PC-3 (cell line): ENCODE measurements around the gene KXD1. TPM values are rescaled to one million over a fixed set of nuclear protein-coding genes. Genes with fewer than 3 reads are reported as not detected.

Experiments used
- ATAC-seq: fragments of 200-7000 bp; cut with Tn5 transposase; 2 replicates; pipeline ENCODE4 v1.9.1; 2020; ENCODE audit warnings: mild to moderate bottlenecking, moderate library complexity
- BruUV-seq: library from RNA; stranded (reverse); fragments of 400-500 nt; replicated peaks from 2 replicates; lab custom pipeline; 2021; lab: Mats Ljungman, UMichigan
- CTCF ChIA-PET: fragments of 300-600 bp; sonication (Branson Sonifier 250); formaldehyde crosslinking; loops from one replicate; lab custom pipeline; 2022; ENCODE audit warnings: antibody characterized with exemption; lab: Charles Lee
- POLR2A ChIA-PET: fragments of 300-600 bp; sonication (Branson Sonifier 250); formaldehyde crosslinking; loops from one replicate; lab custom pipeline; 2022; ENCODE audit warnings: antibody characterized with exemption; ENCODE audit not compliant: unreplicated experiment; lab: Charles Lee
- DNase-seq: peaks from one replicate; pipeline ENCODE4 v3.0.0-alpha.2; 2015
- H2AFZ ChIP-seq: fragments of 300-600 bp; sonication (generic); 2 replicates; pipeline ENCODE4 v1.6.0; 2016; ENCODE audit warnings: antibody characterized with exemption, low read length
- H3F3A ChIP-seq: fragments of 300-600 bp; sonication (generic); one replicate; pipeline ENCODE4 v1.6.0; 2017; ENCODE audit warnings: antibody characterized with exemption, low read length, control low read depth, mild to moderate bottlenecking; ENCODE audit not compliant: unreplicated experiment
- H3K27ac ChIP-seq: fragments of 300-600 bp; sonication (generic); 2 replicates; pipeline ENCODE4 v1.5.1; 2016; ENCODE audit warnings: mild to moderate bottlenecking, low read length
- H3K27me3 ChIP-seq: fragments of 300-600 bp; sonication (generic); 2 replicates; pipeline ENCODE4 v1.6.1; 2016; ENCODE audit warnings: low read length, mixed read lengths
- H3K36me3 ChIP-seq: fragments of 300-600 bp; sonication (generic); 2 replicates; pipeline ENCODE4 v1.6.1; 2016; ENCODE audit warnings: low read depth, mixed run types, low read length, mixed read lengths
- H3K4me1 ChIP-seq: fragments of 300-600 bp; sonication (generic); 2 replicates; pipeline ENCODE4 v1.5.1; 2016; ENCODE audit warnings: low read length; ENCODE audit not compliant: insufficient read depth
- H3K4me2 ChIP-seq: fragments of 300-600 bp; sonication (generic); 2 replicates; pipeline ENCODE4 v1.6.0; 2016; ENCODE audit warnings: low read length
- H3K4me3 ChIP-seq: fragments of 300-600 bp; sonication (generic); 2 replicates; pipeline ENCODE4 v1.5.1; 2016; ENCODE audit warnings: mild to moderate bottlenecking, low read length, mixed read lengths
- H3K79me2 ChIP-seq: fragments of 300-600 bp; sonication (generic); 2 replicates; pipeline ENCODE4 v1.6.1; 2017; ENCODE audit warnings: low read length, mixed read lengths
- H3K9ac ChIP-seq: fragments of 300-600 bp; sonication (generic); 2 replicates; pipeline ENCODE4 v1.6.0; 2016; ENCODE audit warnings: mild to moderate bottlenecking, low read length
- H3K9me2 ChIP-seq: fragments of 300-600 bp; sonication (generic); replicated peaks from 2 replicates; pipeline ENCODE4 v1.6.1; 2016; ENCODE audit warnings: mixed run types, low read length, mixed read lengths
- H3K9me3 ChIP-seq: fragments of 300-600 bp; sonication (generic); 2 replicates; pipeline ENCODE4 v1.6.1; 2016; ENCODE audit warnings: low read length, mixed read lengths
- H4K20me1 ChIP-seq: fragments of 300-600 bp; sonication (generic); 2 replicates; pipeline ENCODE4 v1.6.1; 2016; ENCODE audit warnings: low read length, mixed read lengths
- EZH2 ChIP-seq: fragments of 300-600 bp; sonication (generic); IDR thresholded peaks from one replicate; pipeline ENCODE4 v1.6.1; 2017; ENCODE audit warnings: antibody characterized with exemption, mild to moderate bottlenecking, low read length; ENCODE audit not compliant: unreplicated experiment
- EZH2phosphoT487 ChIP-seq: fragments of 300-600 bp; sonication (generic); IDR thresholded peaks from 2 replicates; pipeline ENCODE4 v1.6.1; 2018; ENCODE audit warnings: mild to moderate bottlenecking, antibody characterized with exemption, low read length, borderline replicate concordance
- intact Hi-C: fragments of 100-400 bp; cut with micrococcal nuclease; formaldehyde crosslinking; loops from 2 replicates; pipeline ENCODE4 v1.9.0; 2023
- total RNA-seq: library from RNA; depleted of rRNA; stranded (reverse); fragments of >200 nt; gene quantifications from 2 replicates; pipeline ENCODE4 v1.2.3, GENCODE V29; 2014
- TF ChIP-seq, protein P1 (sequence below): fragments of 300-600 bp; sonication (generic); conservative IDR thresholded peaks from 2 replicates; pipeline ENCODE4 v1.5.1; 2017; ENCODE audit warnings: antibody characterized with exemption, low read depth, mild to moderate bottlenecking, low read length

KXD1 gene
- total RNA-seq, 1 experiment from 2014 or later = 137 TPM

DNA sequence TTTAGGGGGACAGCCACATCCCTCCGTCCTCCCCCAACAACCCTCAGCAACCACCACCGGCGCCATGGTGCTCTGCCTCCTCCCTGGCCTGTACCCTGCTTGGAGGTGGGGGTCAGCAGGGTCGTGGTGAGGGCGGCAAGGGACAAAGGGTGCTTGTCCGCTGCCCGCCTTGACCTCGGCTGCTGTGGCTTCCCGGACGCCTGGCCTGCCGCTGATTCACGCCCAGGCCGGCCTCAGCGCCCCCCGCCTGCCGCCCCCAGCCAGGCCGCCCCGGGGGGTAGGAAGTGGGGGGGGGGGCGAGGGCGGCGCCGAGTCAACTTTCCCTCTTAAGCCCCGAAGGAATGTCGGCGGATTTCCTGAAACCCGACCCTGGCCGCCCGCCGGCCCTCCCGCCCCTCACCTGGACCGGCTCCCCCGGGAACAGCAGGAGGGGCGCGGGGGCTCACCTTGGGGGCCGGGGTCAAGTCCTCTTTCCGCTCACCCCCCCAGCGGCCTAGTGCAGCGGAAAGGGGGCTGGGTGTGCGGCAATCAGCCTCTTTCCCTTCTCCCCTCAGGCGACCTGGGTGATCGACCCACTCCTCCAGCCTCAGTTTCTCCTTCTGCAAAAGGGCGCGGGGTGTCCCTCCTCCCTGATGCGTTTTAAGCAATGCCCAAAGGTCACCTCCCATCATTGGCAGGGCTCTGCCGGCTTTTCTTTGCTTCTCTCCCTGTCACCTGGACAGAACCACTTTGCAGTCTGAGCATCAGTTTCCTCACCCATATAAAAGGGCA is 53.1 kb downstream of the KXD1 start:
- no peaks in the 10 kb centered on the region for H3K79me2 ChIP-seq
- ATAC-seq = no peak
- ChIA-PET POLR2A (no interaction called here), CTCF (no interaction called here)
- H3K27me3 ChIP-seq = peaks cover 81% of the 10 kb centered on the region
- H3K27ac ChIP-seq = no peak overlapping the region
- H3K4me1 ChIP-seq = peaks cover 9% of the 10 kb centered on the region; the same call in 1 of the 2 replicates
- no peaks in the 10 kb centered on the region for H4K20me1 ChIP-seq
- no peaks in the 10 kb centered on the region for H3K9me2 ChIP-seq
- H3F3A ChIP-seq = peaks cover 5% of the 10 kb centered on the region
- no peaks in the 10 kb centered on the region for H3K9me3 ChIP-seq
- no peak for DNase-seq
- H3K4me2 ChIP-seq = no peak overlapping the region
- no peak overlapping the region for H3K4me3 ChIP-seq
- TF ChIP-seq EZH2 (peak; percentile 97), EZH2phosphoT487 (peak; percentile 65; the same call in 1 of the 2 replicates)
- TF ChIP-seq, protein P1, sequence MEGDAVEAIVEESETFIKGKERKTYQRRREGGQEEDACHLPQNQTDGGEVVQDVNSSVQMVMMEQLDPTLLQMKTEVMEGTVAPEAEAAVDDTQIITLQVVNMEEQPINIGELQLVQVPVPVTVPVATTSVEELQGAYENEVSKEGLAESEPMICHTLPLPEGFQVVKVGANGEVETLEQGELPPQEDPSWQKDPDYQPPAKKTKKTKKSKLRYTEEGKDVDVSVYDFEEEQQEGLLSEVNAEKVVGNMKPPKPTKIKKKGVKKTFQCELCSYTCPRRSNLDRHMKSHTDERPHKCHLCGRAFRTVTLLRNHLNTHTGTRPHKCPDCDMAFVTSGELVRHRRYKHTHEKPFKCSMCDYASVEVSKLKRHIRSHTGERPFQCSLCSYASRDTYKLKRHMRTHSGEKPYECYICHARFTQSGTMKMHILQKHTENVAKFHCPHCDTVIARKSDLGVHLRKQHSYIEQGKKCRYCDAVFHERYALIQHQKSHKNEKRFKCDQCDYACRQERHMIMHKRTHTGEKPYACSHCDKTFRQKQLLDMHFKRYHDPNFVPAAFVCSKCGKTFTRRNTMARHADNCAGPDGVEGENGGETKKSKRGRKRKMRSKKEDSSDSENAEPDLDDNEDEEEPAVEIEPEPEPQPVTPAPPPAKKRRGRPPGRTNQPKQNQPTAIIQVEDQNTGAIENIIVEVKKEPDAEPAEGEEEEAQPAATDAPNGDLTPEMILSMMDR = no peak
- no peak overlapping the region for H3K9ac ChIP-seq
- BruUV-seq = no TSS peak
- H3K36me3 ChIP-seq = no peaks in the 10 kb centered on the region
- H2AFZ ChIP-seq = no peak overlapping the region
- intact Hi-C loops = no loop called here

DNA sequence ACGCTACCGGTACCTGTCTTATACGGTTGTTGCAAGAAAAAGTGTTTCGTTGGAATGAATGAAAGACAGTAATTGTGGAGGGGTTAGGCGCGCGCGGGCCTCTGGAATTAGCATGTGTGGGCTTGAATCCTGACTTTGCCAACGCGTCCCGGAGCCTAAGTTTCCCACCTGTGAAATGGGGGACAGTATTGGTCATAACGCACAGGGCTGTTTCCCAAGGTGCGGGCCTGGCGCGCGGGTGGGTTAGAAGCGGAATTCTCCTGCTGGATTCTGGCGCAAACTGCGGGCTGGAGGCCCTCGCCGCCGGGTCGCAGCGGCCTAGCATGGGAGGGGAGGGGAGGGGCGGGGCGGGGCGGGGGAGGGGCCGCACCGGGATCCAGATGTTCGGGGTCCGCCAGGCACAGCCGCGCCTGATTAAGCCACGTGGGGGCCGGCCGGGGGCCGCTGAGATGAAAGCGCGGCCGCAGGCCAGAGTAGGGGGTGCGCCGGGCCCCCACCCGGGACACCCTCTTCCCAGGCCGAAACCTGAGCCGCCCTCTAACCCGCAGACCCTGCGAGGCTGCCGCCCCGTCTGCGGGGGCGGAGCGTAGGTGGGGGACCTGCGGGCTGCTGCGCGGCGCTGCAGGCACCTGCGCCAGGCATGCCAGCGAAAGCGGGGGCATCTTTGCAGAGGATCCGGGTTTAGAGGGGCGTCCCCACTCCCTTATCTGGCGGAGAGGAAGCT is 53.8 kb downstream of the KXD1 start:
- Histone ChIP-seq H3K9me2 (no peaks in the 10 kb centered on the region), H3K4me3 (no peak overlapping the region), H3K27ac (no peak overlapping the region), H3K4me1 (peaks cover 9% of the 10 kb centered on the region; the same call in 1 of the 2 replicates), H3K27me3 (peaks cover 75% of the 10 kb centered on the region), H3K4me2 (peak overlapping the region; percentile 56; the same call in 1 of the 2 replicates), H3K79me2 (no peaks in the 10 kb centered on the region), H2AFZ (no peak overlapping the region), H3K9me3 (no peaks in the 10 kb centered on the region), H3K36me3 (no peaks in the 10 kb centered on the region), H3K9ac (no peak overlapping the region), H4K20me1 (no peaks in the 10 kb centered on the region), H3F3A (peaks cover 5% of the 10 kb centered on the region)
- intact Hi-C loops = no loop called here
- CTCF ChIA-PET = no interaction called here
- ATAC-seq (0 out of 2 replicates have a peak, but pooled peaks have one; percentile 21), DNase-seq (no peak)
- BruUV-seq = no TSS peak
- POLR2A ChIA-PET = no interaction called here
- TF ChIP-seq, protein P1 = no peak
- TF ChIP-seq EZH2 = no peak
- TF ChIP-seq EZH2phosphoT487 = no peak
